ENCODE measurements around the gene NOL4L. TPM values are rescaled to one million over a fixed set of nuclear protein-coding genes. Genes with fewer than 3 reads are reported as not detected.

NOL4L gene
- total RNA-seq, 1 experiment from 2014 or later = 40.9 TPM

DNA sequence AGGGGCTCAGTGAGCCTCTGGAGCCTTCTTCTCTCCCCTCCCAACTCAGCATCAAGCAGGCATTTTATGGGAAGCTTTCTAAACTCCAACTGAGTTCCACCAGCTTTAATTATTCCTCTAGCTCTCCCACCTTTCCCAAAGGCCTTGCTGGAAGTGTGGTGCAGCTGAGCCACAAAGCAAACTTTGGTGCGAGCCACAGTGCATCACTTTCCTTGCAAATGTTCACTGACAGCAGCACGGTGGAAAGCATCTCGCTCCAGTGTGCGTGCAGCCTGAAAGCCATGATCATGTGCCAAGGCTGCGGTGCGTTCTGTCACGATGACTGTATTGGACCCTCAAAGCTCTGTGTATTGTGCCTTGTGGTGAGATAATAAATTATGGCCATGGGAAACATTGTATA, 148.2 kb downstream of the NOL4L start:
- Histone ChIP-seq H3K27ac (no peak overlapping the region), H3K9me3 (ENCODE audit: insufficient read depth, low read depth) (no peaks in the 10 kb centered on the region), H3K4me2 (no peak overlapping the region), H2AFZ (no peak overlapping the region), H3K79me2 (ENCODE audit: low read depth) (no peaks in the 10 kb centered on the region), H3K4me1 (replicated peaks; ENCODE audit: insufficient read depth) (no peaks in the 10 kb centered on the region), H3K36me3 (ENCODE audit: low read depth) (peaks cover 37% of the 10 kb centered on the region; the same call in 1 of the 2 replicates), H4K20me1 (ENCODE audit: insufficient read depth) (peaks cover 3% of the 10 kb centered on the region), H3K27me3 (ENCODE audit: insufficient read depth, low read depth) (no peaks in the 10 kb centered on the region), H3F3A (ENCODE audit: insufficient read depth, low read depth) (peaks cover 1% of the 10 kb centered on the region; the same call in 1 of the 2 replicates), H3K9me2 (ENCODE audit: insufficient read depth) (no peaks in the 10 kb centered on the region), H3K4me3 (no peak overlapping the region)
- BruUV-seq (replicated peaks) = no TSS peak
- no peak for TF ChIP-seq EZH2 (IDR thresholded peaks at IDR 0.05; ENCODE audit: low read depth)
- TF ChIP-seq, protein P1, sequence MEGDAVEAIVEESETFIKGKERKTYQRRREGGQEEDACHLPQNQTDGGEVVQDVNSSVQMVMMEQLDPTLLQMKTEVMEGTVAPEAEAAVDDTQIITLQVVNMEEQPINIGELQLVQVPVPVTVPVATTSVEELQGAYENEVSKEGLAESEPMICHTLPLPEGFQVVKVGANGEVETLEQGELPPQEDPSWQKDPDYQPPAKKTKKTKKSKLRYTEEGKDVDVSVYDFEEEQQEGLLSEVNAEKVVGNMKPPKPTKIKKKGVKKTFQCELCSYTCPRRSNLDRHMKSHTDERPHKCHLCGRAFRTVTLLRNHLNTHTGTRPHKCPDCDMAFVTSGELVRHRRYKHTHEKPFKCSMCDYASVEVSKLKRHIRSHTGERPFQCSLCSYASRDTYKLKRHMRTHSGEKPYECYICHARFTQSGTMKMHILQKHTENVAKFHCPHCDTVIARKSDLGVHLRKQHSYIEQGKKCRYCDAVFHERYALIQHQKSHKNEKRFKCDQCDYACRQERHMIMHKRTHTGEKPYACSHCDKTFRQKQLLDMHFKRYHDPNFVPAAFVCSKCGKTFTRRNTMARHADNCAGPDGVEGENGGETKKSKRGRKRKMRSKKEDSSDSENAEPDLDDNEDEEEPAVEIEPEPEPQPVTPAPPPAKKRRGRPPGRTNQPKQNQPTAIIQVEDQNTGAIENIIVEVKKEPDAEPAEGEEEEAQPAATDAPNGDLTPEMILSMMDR (conservative IDR thresholded peaks at IDR 0.05) = no peak
- ChIA-PET POLR2A (ENCODE audit: unreplicated experiment) (no interaction called here), CTCF (no interaction called here)
- DNase-seq = no peak
- intact Hi-C loops (cut with micrococcal nuclease; ENCODE audit: unreplicated experiment) = no loop called here

- ChIA-PET CTCF (no interaction called here), POLR2A (ENCODE audit: unreplicated experiment) (no interaction called here)
- Histone ChIP-seq H3K79me2 (ENCODE audit: low read depth) (no peaks in the 10 kb centered on the region), H4K20me1 (ENCODE audit: insufficient read depth) (peaks cover 3% of the 10 kb centered on the region), H3K9me2 (ENCODE audit: insufficient read depth) (no peaks in the 10 kb centered on the region), H3K27ac (no peak overlapping the region), H3K27me3 (ENCODE audit: insufficient read depth, low read depth) (no peaks in the 10 kb centered on the region), H3K4me3 (no peak overlapping the region), H3F3A (ENCODE audit: insufficient read depth, low read depth) (peaks cover 4% of the 10 kb centered on the region; the same call in 1 of the 2 replicates), H3K4me2 (no peak overlapping the region), H3K9me3 (ENCODE audit: insufficient read depth, low read depth) (no peaks in the 10 kb centered on the region), H3K36me3 (ENCODE audit: low read depth) (peaks cover 33% of the 10 kb centered on the region; the same call in 1 of the 2 replicates), H2AFZ (no peak overlapping the region), H3K4me1 (replicated peaks; ENCODE audit: insufficient read depth) (no peaks in the 10 kb centered on the region)
- intact Hi-C loops (cut with micrococcal nuclease; ENCODE audit: unreplicated experiment) = no loop called here
- TF ChIP-seq, protein P1 (conservative IDR thresholded peaks at IDR 0.05) = no peak
- no peak for TF ChIP-seq EZH2 (IDR thresholded peaks at IDR 0.05; ENCODE audit: low read depth)
- no peak for DNase-seq
- no TSS peak for BruUV-seq (replicated peaks)
These were observed 148.8 kb downstream of the NOL4L start for GRCh38 chr20:32436142-32436861.

- no peak overlapping the region for H3K4me3 ChIP-seq
- BruUV-seq (replicated peaks) = no TSS peak
- H4K20me1 ChIP-seq (ENCODE audit: insufficient read depth) = peaks cover 3% of the 10 kb centered on the region
- no peaks in the 10 kb centered on the region for H3K4me1 ChIP-seq (replicated peaks; ENCODE audit: insufficient read depth)
- H3K36me3 ChIP-seq (ENCODE audit: low read depth) = peaks cover 31% of the 10 kb centered on the region; the same call in 1 of the 2 replicates
- no peaks in the 10 kb centered on the region for H3K9me2 ChIP-seq (ENCODE audit: insufficient read depth)
- H3K9me3 ChIP-seq (ENCODE audit: insufficient read depth, low read depth) = no peaks in the 10 kb centered on the region
- no peak overlapping the region for H3K4me2 ChIP-seq
- intact Hi-C loops (cut with micrococcal nuclease; ENCODE audit: unreplicated experiment) = no loop called here
- POLR2A ChIA-PET (ENCODE audit: unreplicated experiment) = no interaction called here
- no peaks in the 10 kb centered on the region for H3K27me3 ChIP-seq (ENCODE audit: insufficient read depth, low read depth)
- CTCF ChIA-PET = no interaction called here
- DNase-seq = no peak
- H3K27ac ChIP-seq = no peak overlapping the region
- no peak overlapping the region for H2AFZ ChIP-seq
- no peaks in the 10 kb centered on the region for H3K79me2 ChIP-seq (ENCODE audit: low read depth)
- TF ChIP-seq, protein P1 (conservative IDR thresholded peaks at IDR 0.05) = no peak
- TF ChIP-seq EZH2 (IDR thresholded peaks at IDR 0.05; ENCODE audit: low read depth) = no peak
- peaks cover 4% of the 10 kb centered on the region; the same call in 1 of the 2 replicates for H3F3A ChIP-seq (ENCODE audit: insufficient read depth, low read depth)
These were observed 149.6 kb downstream of the NOL4L start for GRCh38 chr20:32435449-32436107.
